ENCODE results near the gene MYCN. TPM values are rescaled to one million over a fixed set of nuclear protein-coding genes. Genes with fewer than 3 reads are reported as not detected.

Gene MYCN
- total and polyA plus RNA-seq, 2 of the 13 experiments (the other 11 are each of a cell fraction or from before 2014, with no cell fraction given), result not detected

DNA sequence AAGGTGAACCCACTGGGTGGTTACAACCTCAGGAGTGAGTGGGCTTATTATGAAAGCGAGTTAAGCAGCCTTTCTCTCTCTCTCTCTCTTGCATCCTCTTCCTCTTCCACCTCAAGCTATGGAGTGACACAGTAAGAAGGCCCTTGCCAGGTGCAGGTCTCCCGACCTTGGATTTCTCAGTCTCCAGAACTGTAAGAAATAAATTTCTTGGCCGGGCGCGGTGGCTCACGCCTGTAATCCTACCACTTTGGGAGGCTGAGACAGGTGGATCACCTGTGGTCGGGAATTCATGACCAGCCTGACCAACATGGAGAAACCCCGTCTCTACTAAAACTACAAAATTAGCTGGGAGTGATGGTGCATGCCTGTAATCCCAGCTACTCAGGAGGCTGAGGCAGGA, 14.4 kb downstream of the MYCN start:
- Histone ChIP-seq H3K27ac (ENCODE audit: extremely low read length, insufficient read depth, low read length) (no peak overlapping the region), H3K27me3 (ENCODE audit: control insufficient read depth in 1 of 2, insufficient read depth in 2 of 2, low read length in 2 of 2) (peaks cover 0 to 15% of the 10 kb centered on the region in 2 experiments; a peak in 1 of 5 replicates), H3K4me2 (ENCODE audit: low read depth, low read length) (no peak overlapping the region), H4K20me1 (ENCODE audit: insufficient read depth, low read length) (no peaks in the 10 kb centered on the region), H3K4me1 (ENCODE audit: insufficient read depth, low read length) (no peaks in the 10 kb centered on the region), H3K79me2 (ENCODE audit: insufficient read depth, low read length) (no peaks in the 10 kb centered on the region), H3K36me3 (replicated peaks in 1 of 2; ENCODE audit: control insufficient read depth in 1 of 2, insufficient read depth in 2 of 2, low read length in 2 of 2) (no peaks in the 10 kb centered on the region), H3K4me3 (replicated peaks in 1 of 3; ENCODE audit: insufficient read depth in 1 of 3, low read depth in 2 of 3, low read length in 3 of 3) (no peak overlapping the region), H3K9ac (ENCODE audit: insufficient read depth, low read depth, low read length) (no peak overlapping the region), H2AFZ (ENCODE audit: low read length) (no peak overlapping the region), H3K9me3 (ENCODE audit: low read length) (no peaks in the 10 kb centered on the region)
- no peak for ATAC-seq
- no peak for TF ChIP-seq FOSL2 (CRISPR knock-in tag; IDR thresholded peaks at IDR 0.05)
- TF ChIP-seq ZNF333 (CRISPR knock-in tag; IDR thresholded peaks at IDR 0.05; ENCODE audit: borderline replicate concordance), result no peak
- TF ChIP-seq FOXP1 (IDR thresholded peaks at IDR 0.05), result no peak
- no peak for TF ChIP-seq FOXP1 (CRISPR knock-in tag; IDR thresholded peaks at IDR 0.05)
- TF ChIP-seq JDP2 (CRISPR knock-in tag; IDR thresholded peaks at IDR 0.05; ENCODE audit: borderline replicate concordance), result no peak
- TF ChIP-seq, protein P1, sequence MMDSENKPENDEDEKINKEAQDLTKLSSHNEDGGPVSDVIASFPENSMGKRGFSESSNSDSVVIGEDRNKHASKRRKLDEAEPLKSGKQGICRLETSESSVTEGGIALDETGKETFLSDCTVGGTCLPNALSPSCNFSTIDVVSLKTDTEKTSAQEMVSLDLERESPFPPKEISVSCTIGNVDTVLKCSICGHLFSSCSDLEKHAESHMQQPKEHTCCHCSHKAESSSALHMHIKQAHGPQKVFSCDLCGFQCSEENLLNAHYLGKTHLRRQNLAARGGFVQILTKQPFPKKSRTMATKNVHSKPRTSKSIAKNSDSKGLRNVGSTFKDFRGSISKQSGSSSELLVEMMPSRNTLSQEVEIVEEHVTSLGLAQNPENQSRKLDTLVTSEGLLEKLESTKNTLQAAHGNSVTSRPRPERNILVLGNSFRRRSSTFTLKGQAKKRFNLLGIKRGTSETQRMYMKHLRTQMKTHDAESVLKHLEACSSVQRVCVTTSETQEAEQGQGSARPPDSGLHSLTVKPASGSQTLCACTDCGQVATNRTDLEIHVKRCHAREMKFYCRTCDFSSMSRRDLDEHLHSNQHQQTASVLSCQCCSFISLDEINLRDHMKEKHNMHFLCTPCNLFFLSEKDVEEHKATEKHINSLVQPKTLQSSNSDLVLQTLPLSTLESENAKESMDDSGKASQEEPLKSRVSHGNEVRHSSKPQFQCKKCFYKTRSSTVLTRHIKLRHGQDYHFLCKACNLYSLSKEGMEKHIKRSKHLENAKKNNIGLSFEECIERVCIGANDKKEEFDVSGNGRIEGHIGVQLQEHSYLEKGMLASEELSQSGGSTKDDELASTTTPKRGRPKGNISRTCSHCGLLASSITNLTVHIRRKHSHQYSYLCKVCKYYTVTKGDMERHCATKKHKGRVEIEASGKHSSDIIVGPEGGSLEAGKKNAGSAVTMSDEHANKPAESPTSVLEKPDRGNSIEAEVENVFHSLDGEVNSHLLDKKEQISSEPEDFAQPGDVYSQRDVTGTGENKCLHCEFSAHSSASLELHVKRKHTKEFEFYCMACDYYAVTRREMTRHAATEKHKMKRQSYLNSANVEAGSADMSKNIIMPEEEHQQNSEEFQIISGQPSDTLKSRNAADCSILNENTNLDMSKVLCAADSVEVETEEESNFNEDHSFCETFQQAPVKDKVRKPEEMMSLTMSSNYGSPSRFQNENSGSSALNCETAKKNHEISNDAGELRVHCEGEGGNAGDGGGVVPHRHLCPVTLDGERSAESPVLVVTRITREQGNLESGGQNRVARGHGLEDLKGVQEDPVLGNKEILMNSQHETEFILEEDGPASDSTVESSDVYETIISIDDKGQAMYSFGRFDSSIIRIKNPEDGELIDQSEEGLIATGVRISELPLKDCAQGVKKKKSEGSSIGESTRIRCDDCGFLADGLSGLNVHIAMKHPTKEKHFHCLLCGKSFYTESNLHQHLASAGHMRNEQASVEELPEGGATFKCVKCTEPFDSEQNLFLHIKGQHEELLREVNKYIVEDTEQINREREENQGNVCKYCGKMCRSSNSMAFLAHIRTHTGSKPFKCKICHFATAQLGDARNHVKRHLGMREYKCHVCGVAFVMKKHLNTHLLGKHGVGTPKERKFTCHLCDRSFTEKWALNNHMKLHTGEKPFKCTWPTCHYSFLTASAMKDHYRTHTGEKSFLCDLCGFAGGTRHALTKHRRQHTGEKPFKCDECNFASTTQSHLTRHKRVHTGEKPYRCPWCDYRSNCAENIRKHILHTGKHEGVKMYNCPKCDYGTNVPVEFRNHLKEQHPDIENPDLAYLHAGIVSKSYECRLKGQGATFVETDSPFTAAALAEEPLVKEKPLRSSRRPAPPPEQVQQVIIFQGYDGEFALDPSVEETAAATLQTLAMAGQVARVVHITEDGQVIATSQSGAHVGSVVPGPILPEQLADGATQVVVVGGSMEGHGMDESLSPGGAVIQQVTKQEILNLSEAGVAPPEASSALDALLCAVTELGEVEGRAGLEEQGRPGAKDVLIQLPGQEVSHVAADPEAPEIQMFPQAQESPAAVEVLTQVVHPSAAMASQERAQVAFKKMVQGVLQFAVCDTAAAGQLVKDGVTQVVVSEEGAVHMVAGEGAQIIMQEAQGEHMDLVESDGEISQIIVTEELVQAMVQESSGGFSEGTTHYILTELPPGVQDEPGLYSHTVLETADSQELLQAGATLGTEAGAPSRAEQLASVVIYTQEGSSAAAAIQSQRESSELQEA (CRISPR knock-in tag; IDR thresholded peaks at IDR 0.05; ENCODE audit: not compliant biosample characterization), result no peak
- TF ChIP-seq PLRG1 (conservative IDR thresholded peaks at IDR 0.05), result no peak
- no peak for TF ChIP-seq ZNF10 (CRISPR knock-in tag; IDR thresholded peaks at IDR 0.05; ENCODE audit: borderline replicate concordance, low read depth)
- no peak for TF ChIP-seq ZNF101 (CRISPR knock-in tag; IDR thresholded peaks at IDR 0.05; ENCODE audit: borderline replicate concordance, low read depth)
- TF ChIP-seq MBD4 (IDR thresholded peaks at IDR 0.05; ENCODE audit: borderline replicate concordance, low read length), result no peak
- no peak for TF ChIP-seq ZBTB38 (CRISPR knock-in tag; IDR thresholded peaks at IDR 0.05)
- TF ChIP-seq ZNF572 (CRISPR knock-in tag; IDR thresholded peaks at IDR 0.05), result no peak
- no peak for TF ChIP-seq ZBTB20 (CRISPR knock-in tag; IDR thresholded peaks at IDR 0.05; ENCODE audit: borderline replicate concordance, low read depth)
- in situ Hi-C loops (cut with HindIII; ENCODE audit: extremely low pct_ligation_motif_present, low pct_unique_long_range_greater_than_20kb), result no loop called here
- intact Hi-C loops (cut with micrococcal nuclease; ENCODE audit: unreplicated experiment), result no loop called here
- DNase-seq (ENCODE audit: low spot score), result no peak
- ChIA-PET POLR2A (no interaction called here), CTCF (ENCODE audit: low intra/inter-chr PET ratio, low total read pairs) (no interaction called here)
- BruUV-seq (replicated peaks), result no TSS peak
- WGBS (ENCODE audit: low lambda C conversion rate), result 54% methylated on average over 8 of the region's 8 CpGs
- no peak for FAIRE-seq

Data from HepG2 (cell line).